CD4-positive, alpha-beta T cell (primary cell): ENCODE results near the gene OR2T8. TPM values are rescaled to one million over a fixed set of nuclear protein-coding genes. Genes with fewer than 3 reads are reported as not detected.

Experiments
- ATAC-seq: fragments of 200-7000 bp; cut with Tn5 transposase; one replicate; pipeline ENCODE4 v1.10.0; 2022; ENCODE audit warnings: mild to moderate bottlenecking; ENCODE audit not compliant: poor library complexity
- CTCF ChIA-PET: fragments of 350-600 bp; sonication (Branson Sonifier 250); formaldehyde crosslinking; loops from one replicate; lab custom pipeline; 2021; ENCODE audit warnings: antibody characterized with exemption, inconsistent platforms; lab: Charles Lee
- POLR2A ChIA-PET: fragments of 350-600 bp; sonication (Branson Sonifier 250); formaldehyde crosslinking; loops from one replicate; lab custom pipeline; 2021; ENCODE audit warnings: antibody characterized with exemption, inconsistent platforms; lab: Charles Lee
- DNase-seq, 14 experiments: peaks; one replicate each; pipeline ENCODE4 v3.0.0-alpha.2; 2013 to 2020; ENCODE audit warnings: mixed read lengths in 2 of 14
- H3K27ac ChIP-seq, 2 donors: one replicate each; pipeline versions ENCODE4 v1.5.1 to v1.7.0; 2013; ENCODE audit warnings: low read length in 2 of 2, low read depth in 1 of 2, mild to moderate bottlenecking in 1 of 2
- H3K27me3 ChIP-seq, 2 experiments: 1 replicate in 1 of 2; 2 replicates in 1 of 2; pipeline versions ENCODE4 v1.6.1 to v1.7.0; 2013; ENCODE audit warnings: low read length in 2 of 2, control low read depth in 1 of 2, mild to moderate bottlenecking in 1 of 2, moderate library complexity in 1 of 2; ENCODE audit not compliant: insufficient read depth in 2 of 2, control insufficient read depth in 1 of 2
- H3K36me3 ChIP-seq: one replicate; pipeline ENCODE4 v1.6.1; 2013; ENCODE audit warnings: low read length, control low read depth; ENCODE audit not compliant: insufficient read depth
- H3K4me1 ChIP-seq: one replicate; pipeline ENCODE4 v1.6.1; 2013; ENCODE audit warnings: low read length, control low read depth; ENCODE audit not compliant: insufficient read depth
- H3K4me3 ChIP-seq: one replicate; pipeline ENCODE4 v1.5.1; 2013; ENCODE audit warnings: mild to moderate bottlenecking, low read length, moderate library complexity
- H3K9me3 ChIP-seq, 2 experiments: 1 replicate in 1 of 2; 2 replicates in 1 of 2; pipeline versions ENCODE4 v1.6.1 to v1.7.0; 2013; ENCODE audit warnings: low read length in 2 of 2, mild to moderate bottlenecking in 2 of 2, control low read depth in 1 of 2, moderate library complexity in 1 of 2; ENCODE audit not compliant: control insufficient read depth in 1 of 2, insufficient read depth in 1 of 2
- H3K27ac Mint-ChIP-seq: one replicate; pipeline ENCODE4 v1.8.0; 2020; ENCODE audit warnings: mixed read lengths
- H3K27me3 Mint-ChIP-seq: one replicate; pipeline ENCODE4 v1.8.0; 2021; ENCODE audit warnings: mixed read lengths
- H3K36me3 Mint-ChIP-seq: one replicate; pipeline ENCODE4 v1.8.0; 2021; ENCODE audit warnings: low read depth, mixed read lengths
- H3K4me1 Mint-ChIP-seq: one replicate; pipeline ENCODE4 v1.8.0; 2021; ENCODE audit warnings: low read depth, mixed read lengths
- H3K4me3 Mint-ChIP-seq: one replicate; pipeline ENCODE4 v1.8.0; 2020; ENCODE audit warnings: mild to moderate bottlenecking, mixed read lengths
- H3K9me3 Mint-ChIP-seq: one replicate; pipeline ENCODE4 v1.8.0; 2020; ENCODE audit warnings: mixed read lengths
- CTCF ChIP-seq: fragments of 200-600 bp; IDR thresholded peaks from one replicate; pipeline ENCODE4 v1.8.0; 2022; ENCODE audit warnings: antibody characterized with exemption, mild to moderate bottlenecking
- intact Hi-C, 2 experiments: fragments of 100-400 bp; cut with DNase I in 1 of 2; cut with micrococcal nuclease in 1 of 2; formaldehyde crosslinking; loops; one replicate each; pipeline versions ENCODE4 v1.15.1 to v1.9.0; 2023 to 2025; cut with DNase I, micrococcal nuclease
- total RNA-seq, 174 experiments: library from RNA in 2 of 174; stranded (reverse) in 2 of 174; gene quantifications; one replicate each; pipeline ENCODE4 v1.2.3 and lab custom pipeline; 2021 to 2026

Gene OR2T8
- total RNA-seq, 2 experiments from 2014 or later: 0.25 TPM; not detected in 1

DNA sequence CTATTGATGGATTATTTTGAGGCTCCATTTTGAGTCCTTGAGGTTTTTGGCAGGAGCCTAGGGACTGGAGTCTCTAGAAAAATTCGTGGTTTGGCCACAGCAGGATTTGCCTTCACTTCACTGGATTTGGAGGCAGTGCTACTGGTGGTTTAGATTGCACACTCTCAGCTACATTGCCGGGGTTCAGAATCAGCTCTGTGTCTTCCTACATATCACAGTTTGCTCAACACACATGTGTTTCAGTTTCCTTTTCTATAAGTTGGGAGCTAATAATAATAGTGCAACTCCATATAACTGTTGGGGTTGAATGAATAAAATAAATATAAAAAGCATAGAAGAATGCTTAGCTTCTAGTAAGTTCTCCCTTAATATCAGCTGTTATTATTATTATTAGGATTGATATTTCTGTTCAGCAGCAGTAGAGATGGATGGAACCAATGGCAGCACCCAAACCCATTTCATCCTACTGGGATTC, 24.9 kb upstream of the OR2T8 start, which contains the start of gene OR2W3:
Gene OR2W3, plus strand, starts transcription at position 425 of the 475 bp plus-strand sequence. Its CDS starts 0 bp downstream, at position 425.
- ChIA-PET POLR2A (interaction anchor here (0.6 kb wide), 1 partner anchor 8 kb away, joined by 3 read pairs; no protein-coding TSS in a partner anchor), CTCF (no interaction called here)
- Histone ChIP-seq H3K27me3 (no peaks in the 10 kb centered on the region), H3K27ac (no peak within 1 kb of the TSS), H3K4me3 (no peak within 1 kb of the TSS), H3K9me3 (peaks cover 0 to 9% of the 10 kb centered on the region in 2 experiments), H3K4me1 (no peaks in the 10 kb centered on the region), H3K36me3 (no peaks in the 10 kb centered on the region)
- intact Hi-C loops: no loop called here
- peak; percentile 2 for TF ChIP-seq CTCF
- Mint-ChIP-seq H3K27ac (no peak within 1 kb of the TSS), H3K27me3 (no peaks in the 10 kb centered on the region), H3K9me3 (no peaks in the 10 kb centered on the region), H3K36me3 (no peaks in the 10 kb centered on the region), H3K4me3 (peak within 1 kb of the TSS; percentile 18), H3K4me1 (no peaks in the 10 kb centered on the region)
- ATAC-seq (no peak), DNase-seq (no peak)

GRCh38 chr1:247895976-247896375, 24.1 kb upstream of the OR2T8 start:
- Histone ChIP-seq H3K27ac (no peak overlapping the region), H3K4me1 (no peaks in the 10 kb centered on the region), H3K9me3 (peaks cover 0 to 9% of the 10 kb centered on the region in 2 experiments), H3K36me3 (no peaks in the 10 kb centered on the region), H3K27me3 (no peaks in the 10 kb centered on the region), H3K4me3 (no peak overlapping the region)
- Mint-ChIP-seq H3K9me3 (no peaks in the 10 kb centered on the region), H3K27me3 (no peaks in the 10 kb centered on the region), H3K4me3 (peak overlapping the region; percentile 7), H3K27ac (no peak overlapping the region), H3K4me1 (no peaks in the 10 kb centered on the region), H3K36me3 (no peaks in the 10 kb centered on the region)
- TF ChIP-seq CTCF: no peak
- intact Hi-C loops: no loop called here
- CTCF ChIA-PET: no interaction called here
- DNase-seq (no peak), ATAC-seq (no peak)
- POLR2A ChIA-PET: no interaction called here

GRCh38 chr1:247904122-247904521, 15.9 kb upstream of the OR2T8 start:
- Histone ChIP-seq H3K4me3 (no peak overlapping the region), H3K27ac (no peak overlapping the region), H3K9me3 (peaks cover 0 to 6% of the 10 kb centered on the region in 2 experiments), H3K4me1 (no peaks in the 10 kb centered on the region), H3K27me3 (no peaks in the 10 kb centered on the region), H3K36me3 (no peaks in the 10 kb centered on the region)
- H3K4me1 Mint-ChIP-seq: peaks cover 18% of the 10 kb centered on the region
- ATAC-seq (no peak), DNase-seq (no peak)
- no peak overlapping the region for H3K4me3 Mint-ChIP-seq
- no peaks in the 10 kb centered on the region for H3K27me3 Mint-ChIP-seq
- H3K36me3 Mint-ChIP-seq: peaks cover 7% of the 10 kb centered on the region
- intact Hi-C loops: no loop called here
- no peak for TF ChIP-seq CTCF
- POLR2A ChIA-PET: no interaction called here
- no peak overlapping the region for H3K27ac Mint-ChIP-seq
- CTCF ChIA-PET: no interaction called here
- no peaks in the 10 kb centered on the region for H3K9me3 Mint-ChIP-seq
